AG09309 (cell line): Measurements from ENCODE around the gene PHGDH.
"Not testable (repeated sequence)": the region's sequence is repeated elsewhere in the genome, so short reads cannot be mapped to it uniquely, and the experiment has no call there.

Experiments used
- DNase-seq: peaks from one replicate; pipeline ENCODE4 v3.0.0-alpha.2; 2010; ENCODE audit warnings: low read depth
- H3K4me3 ChIP-seq: 2 replicates; pipeline ENCODE4 v1.5.1; 2011; ENCODE audit warnings: mild to moderate bottlenecking, low read depth, low read length, moderate library complexity; ENCODE audit not compliant: control insufficient read depth
- TF ChIP-seq, protein P1 (sequence below): IDR thresholded peaks from 2 replicates; pipeline ENCODE4 v1.5.1; 2011; ENCODE audit warnings: mild to moderate bottlenecking, low read depth, low read length, inconsistent platforms; ENCODE audit not compliant: insufficient read depth, control insufficient read depth; ENCODE audit errors: missing control alignments

Gene PHGDH

DNA sequence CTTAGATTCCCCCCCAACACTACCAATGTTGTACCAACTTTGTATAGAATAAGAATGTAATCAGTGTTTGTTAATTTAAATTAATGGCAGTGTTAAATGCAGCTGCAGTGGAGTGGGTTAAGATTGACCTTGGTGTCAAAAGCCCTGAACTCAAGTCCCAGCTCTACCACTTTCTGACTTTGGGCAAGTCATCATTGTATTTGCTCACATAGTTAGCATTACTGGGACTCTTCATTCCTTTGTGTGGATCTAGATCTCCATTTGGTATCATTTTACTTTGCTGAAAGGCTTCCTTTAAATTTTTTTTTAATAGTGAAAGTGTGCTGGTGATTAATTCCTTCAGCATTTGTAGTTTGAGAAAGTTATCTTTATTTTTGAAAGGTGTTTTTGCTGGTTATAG, 22.2 kb upstream of the PHGDH start:
- no peak overlapping the region for H3K4me3 ChIP-seq
- DNase-seq = no peak
- TF ChIP-seq, protein P1, sequence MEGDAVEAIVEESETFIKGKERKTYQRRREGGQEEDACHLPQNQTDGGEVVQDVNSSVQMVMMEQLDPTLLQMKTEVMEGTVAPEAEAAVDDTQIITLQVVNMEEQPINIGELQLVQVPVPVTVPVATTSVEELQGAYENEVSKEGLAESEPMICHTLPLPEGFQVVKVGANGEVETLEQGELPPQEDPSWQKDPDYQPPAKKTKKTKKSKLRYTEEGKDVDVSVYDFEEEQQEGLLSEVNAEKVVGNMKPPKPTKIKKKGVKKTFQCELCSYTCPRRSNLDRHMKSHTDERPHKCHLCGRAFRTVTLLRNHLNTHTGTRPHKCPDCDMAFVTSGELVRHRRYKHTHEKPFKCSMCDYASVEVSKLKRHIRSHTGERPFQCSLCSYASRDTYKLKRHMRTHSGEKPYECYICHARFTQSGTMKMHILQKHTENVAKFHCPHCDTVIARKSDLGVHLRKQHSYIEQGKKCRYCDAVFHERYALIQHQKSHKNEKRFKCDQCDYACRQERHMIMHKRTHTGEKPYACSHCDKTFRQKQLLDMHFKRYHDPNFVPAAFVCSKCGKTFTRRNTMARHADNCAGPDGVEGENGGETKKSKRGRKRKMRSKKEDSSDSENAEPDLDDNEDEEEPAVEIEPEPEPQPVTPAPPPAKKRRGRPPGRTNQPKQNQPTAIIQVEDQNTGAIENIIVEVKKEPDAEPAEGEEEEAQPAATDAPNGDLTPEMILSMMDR = no peak

DNA sequence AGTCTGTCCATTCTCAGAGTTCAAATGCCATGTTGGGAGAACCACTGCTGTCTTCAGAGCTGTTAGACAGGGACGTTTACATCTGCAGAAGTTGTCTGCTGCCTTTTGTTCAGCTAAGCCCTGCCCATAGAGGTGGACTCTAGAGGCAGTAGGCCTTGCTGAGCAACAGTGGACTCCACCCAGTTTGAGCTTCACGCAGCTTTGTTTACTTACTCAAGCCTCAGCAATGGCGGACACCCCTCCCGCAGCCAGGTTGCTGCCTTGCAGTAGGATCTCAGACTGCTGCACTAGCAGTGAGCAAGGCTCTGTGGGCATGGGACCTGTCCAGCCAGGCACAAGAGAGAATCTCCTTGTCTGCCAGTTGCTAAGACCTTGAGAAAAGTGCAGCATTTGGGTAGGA, 14.9 kb upstream of the PHGDH start:
- DNase-seq, H3K4me3 ChIP-seq: not testable (repeated sequence)

DNA sequence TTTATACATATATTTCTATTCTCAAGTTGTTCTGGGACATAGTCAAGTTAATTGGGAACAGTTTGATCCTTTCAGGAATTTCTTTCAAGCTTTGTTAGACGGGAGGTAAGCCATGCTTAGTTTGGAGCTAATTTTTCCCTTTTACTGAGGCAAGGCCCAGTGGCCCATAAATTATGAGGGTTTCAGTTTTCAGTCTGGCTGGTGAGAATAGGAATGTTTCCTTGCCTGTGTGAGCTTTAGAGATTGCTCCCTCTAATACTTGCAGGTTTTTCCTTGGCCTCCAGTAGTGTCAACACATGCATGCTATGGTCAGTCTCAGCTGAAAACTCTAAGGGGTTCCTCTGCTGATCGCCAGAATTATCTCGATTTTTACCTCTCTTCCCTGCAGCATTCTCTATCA, 14.1 kb upstream of the PHGDH start:
- no peak overlapping the region for H3K4me3 ChIP-seq
- DNase-seq = no peak
- TF ChIP-seq, protein P1 = no peak

DNA sequence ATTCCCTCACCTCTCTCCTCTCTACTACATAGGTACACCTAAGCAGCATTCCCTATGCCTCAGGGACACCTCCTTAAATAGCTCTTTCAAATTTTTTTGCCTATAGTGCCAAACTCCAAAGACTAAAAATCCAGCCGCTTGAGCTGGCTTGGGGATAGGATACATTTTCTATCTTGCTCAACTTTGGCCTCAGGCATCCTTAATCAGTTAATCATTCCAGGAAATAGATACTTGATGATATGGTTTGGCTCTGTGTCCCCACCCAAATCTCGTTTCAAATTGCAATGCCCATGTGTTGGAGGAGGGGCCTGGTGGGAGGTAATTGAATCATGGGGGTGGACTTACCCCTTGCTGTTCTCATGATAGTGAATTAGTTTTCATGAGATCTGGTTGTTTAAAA, 11.4 kb upstream of the PHGDH start:
- no peak for DNase-seq
- H3K4me3 ChIP-seq = no peak overlapping the region
- TF ChIP-seq, protein P1 = no peak

DNA sequence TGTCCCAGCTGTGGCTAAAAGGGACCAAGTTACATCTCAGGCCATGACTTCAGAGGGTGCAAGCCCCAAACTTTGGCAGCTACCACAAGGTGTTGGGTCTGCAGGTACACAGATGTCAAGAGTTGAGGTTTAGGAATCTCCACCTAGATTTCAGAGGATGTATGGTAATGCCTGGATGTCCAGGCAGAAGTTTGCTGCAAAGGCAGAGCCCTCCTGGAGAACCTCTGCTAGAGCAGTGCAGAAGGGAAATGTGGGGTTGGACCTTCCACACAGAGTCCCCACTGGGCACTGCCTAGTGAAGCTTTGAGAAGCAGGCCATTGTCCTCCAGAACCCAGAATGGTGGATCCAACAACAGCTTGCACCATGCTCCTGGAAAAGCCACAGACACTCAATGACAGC, 10.1 kb upstream of the PHGDH start:
- no peak overlapping the region for H3K4me3 ChIP-seq
- no peak for DNase-seq
- TF ChIP-seq, protein P1 = no peak

DNA sequence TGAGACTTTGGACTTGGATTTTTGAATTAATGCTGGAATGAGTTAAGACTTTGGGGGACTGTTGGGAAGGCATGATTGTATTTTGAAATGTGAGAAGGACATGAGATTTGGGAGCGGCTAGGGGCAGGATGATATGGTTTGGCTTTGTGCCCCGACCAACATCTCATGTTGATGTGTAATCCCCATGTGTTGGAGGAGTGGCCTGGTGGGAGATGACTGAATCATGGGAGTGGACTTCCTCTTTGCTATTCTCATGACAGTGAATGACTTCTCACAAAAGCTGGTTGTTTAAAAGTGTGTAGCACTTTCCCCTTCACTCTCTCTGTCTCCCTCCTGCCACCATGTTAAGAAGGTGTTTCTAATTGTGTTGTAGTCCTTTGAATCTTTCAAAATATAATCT, 9.3 kb upstream of the PHGDH start:
- no peak overlapping the region for H3K4me3 ChIP-seq
- TF ChIP-seq, protein P1 = no peak
- peak; percentile 23 for DNase-seq

DNA sequence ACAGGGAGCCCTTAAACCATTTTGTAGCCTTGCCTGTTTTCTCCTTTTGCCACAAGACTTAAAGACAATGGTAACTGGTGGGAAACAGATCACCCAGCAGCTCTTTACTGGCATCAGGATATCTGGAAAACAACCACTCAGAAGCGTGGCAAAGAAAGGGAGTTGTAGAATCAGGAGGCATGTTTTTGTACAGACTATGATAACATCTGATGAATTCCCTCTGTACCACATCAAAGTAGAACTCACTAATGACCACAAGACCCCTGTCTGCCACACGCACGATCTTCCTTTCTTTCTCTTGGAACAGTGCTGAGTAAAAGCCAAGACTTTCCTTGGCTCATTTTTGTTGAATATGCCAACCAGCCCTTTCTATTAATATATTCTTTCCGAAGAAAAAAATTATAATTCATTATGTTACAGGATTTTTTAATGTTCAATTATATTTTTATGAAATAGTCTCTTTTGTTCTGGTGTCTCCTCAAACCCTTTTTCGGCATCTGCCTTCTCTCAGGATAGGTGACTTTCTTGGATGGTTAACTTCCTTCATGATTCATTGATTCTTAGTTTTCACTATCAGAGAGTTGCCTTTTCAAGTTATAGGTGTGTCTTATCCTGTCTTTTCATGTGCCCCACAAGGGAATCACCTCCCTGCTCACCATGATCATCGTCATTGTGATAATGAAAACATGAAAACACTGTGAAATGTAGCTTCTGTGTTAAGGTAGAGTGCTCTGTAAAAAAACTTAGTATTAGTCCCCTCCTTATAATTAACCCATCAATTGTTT, 7.9 kb upstream of the PHGDH start:
- H3K4me3 ChIP-seq = no peak overlapping the region
- TF ChIP-seq, protein P1 = no peak
- no peak for DNase-seq

DNA sequence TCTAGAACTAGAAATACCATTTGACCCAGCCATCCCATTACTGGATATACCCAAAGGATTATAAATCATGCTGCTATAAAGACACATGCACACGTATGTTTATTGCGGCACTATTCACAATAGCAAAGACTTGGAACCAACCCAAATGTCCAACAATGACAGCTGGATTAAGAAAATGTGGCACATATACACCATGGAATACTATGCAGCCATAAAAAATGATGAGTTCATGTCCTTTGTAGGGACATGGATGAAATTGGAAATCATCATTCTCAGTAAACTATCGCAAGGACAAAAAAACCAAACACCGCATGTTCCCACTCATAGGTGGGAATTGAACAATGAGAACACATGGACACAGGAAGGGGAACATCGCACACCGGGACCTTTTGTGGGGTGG, 5.1 kb upstream of the PHGDH start:
- not testable (repeated sequence) for H3K4me3 ChIP-seq, DNase-seq

DNA sequence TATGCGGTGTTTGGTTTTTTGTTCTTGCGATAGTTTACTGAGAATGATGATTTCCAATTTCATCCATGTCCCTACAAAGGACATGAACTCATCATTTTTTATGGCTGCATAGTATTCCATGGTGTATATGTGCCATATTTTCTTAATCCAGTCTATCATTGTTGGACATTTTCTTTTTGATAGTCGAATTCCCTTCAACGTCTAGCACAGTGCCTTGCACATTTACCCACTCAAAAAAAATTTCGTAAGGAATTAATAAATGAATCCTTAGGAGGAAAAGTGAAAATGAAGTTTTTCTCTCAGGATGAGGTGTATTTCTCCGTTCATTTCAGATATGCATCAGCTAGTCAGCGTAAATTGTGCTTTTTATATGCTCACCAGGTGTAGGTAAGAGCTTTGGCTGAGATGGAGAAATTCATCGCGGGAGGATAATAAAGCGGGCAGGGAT, 354 bp upstream of the PHGDH start:
- H3K4me3 ChIP-seq = peak overlapping the region; percentile 97
- DNase-seq = not testable (repeated sequence)
